ENCODE measurements around the gene KLHL12. TPM values are rescaled to one million over a fixed set of nuclear protein-coding genes. Genes with fewer than 3 reads are reported as not detected.

The KLHL12 gene
- total RNA-seq, 1 donor from 2014 or later = 22.1 TPM

GRCh38 chr1:202888531-202889360 is 38.3 kb downstream of the KLHL12 start, which contains the start of gene RABIF:
TSS of gene RABIF (minus strand) at chr1:202889149. CDS start at chr1:202889098, 51 bp downstream.
- peak; percentile 51 for DNase-seq (ENCODE audit: extremely low read depth, low read depth, low spot score)

GRCh38 chr1:202888221-202888530 is 38.9 kb downstream of the KLHL12 start:
- DNase-seq (ENCODE audit: extremely low read depth, low read depth, low spot score) = peak; percentile 4

DNA sequence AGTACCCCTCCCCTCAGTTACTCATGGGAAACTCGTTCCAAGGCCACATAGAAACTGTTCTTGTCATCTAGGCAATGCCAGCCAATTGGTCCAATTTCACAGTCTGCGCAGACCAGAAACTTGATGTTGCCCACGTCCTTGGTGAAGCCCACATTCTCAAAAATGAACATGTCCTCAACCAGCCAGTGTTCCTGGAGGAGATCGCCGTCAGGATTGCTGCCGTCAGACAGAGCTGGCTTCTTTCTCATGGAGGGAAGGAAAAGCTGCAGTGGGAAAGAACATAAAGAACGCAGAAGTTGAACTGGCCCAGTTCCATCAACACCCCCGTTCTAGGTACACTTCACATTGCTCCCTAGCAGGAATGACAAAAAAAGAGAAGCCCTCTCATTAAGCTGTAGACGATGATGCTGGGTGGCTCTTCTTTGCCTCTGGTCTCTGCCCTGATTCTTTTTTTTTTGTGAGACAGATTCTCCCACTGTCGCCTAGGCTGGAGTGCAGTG is 46.0 kb downstream of the KLHL12 start:
- no peak for DNase-seq (ENCODE audit: extremely low read depth, low read depth, low spot score)

DNA sequence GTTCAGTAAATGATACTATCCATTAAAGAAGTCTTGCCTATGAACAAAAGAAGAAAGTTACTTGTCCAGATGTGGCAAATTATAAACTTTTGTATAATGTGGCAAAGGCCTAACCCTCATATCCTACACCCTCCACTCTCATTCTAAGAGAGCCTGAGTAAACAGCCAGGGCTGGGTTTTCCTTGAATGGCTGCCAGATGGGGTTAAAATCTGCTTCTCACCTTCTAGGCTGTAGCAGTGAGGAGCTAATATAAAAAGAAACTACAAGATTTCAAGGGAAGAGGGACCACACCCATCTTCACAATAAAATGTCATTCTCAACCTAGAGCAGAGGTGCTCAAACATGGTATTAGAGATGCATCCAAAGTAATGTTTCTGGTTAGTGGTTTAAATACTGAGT is 47.0 kb downstream of the KLHL12 start:
- DNase-seq (ENCODE audit: extremely low read depth, low read depth, low spot score) = no peak

- no peak for DNase-seq (ENCODE audit: extremely low read depth, low read depth, low spot score)
Measured at GRCh38 chr1:202879128-202879527, 47.9 kb downstream of the KLHL12 start.

DNA sequence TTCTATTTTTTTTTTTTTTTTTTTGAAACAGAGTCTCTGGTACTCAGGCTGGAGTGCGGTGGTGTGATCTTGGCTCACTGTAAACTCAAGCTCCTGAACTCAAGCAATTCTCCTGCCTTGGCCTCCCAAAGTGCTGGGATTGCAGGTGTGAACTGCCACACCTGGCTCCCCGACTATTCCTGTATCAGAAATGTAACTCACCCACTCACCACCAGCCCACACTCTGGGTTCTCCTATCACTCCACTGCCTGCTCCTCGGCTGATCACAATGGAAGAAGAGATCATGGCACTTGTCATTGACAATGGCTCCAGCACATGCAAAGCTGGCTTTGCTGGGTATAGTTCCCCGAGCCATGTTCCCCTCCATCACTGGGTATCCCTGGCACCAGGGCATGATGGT is 54.0 kb downstream of the KLHL12 start:
- no peak for DNase-seq (ENCODE audit: extremely low read depth, low read depth, low spot score)

DNA sequence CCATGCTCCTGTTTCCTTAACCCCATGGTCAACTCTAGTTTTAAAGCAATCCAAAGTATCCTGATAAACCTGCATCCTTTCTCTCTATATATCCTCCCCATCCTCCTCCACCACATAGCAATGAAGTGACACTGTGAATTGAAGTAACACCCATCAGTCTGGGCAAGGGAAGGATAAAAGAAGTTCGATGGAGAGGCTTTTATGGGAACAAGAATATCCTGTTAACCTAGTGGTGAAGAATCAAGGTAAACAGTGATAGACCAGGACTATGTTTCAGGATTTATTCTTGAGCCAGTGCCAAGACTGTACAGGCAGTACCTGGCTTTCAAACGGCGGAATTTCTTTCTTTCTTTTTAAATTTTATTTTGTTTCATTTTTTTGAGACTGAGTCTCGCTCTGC is 55.7 kb downstream of the KLHL12 start:
- no peak for DNase-seq (ENCODE audit: extremely low read depth, low read depth, low spot score)

DNA sequence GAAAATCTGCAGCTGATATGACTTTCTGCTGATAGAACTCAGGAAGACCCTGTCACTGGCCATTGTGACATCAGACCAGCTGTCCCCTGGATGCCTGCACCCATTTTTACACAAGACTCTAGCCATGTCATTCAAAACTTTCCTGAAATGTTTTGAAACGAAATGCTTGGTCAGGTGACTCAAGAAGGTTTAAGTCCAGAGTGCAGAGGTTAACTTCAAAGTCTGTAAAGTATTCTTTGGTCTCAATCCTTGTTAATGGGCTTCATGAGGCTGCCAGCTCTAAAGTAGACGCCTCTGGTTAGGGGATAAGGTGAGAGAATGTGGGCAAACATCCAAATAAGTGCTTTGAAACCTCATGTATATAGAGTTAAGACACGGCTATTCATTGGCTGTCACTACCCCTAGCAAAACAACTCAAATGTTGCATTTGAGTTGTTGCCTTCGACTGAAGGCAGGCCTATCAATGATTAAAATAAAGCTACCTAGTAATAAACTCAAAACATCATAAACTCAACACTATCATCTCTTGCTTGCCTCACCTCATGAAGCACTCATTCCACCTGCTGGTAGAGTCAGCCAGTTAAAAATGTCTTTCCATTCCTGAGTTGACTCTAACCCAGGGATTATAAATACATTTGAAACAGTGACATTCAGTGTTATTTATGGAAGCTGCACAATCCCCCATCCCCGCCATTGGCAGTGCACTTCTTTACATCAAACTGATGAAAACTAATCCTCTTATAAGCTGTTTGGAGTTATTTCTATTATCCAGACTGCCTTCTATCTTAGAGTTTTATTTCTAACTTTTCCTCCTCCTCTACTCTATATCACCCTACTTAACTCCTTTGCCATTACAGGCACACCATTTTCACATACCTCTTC is 64.1 kb downstream of the KLHL12 start:
- DNase-seq (ENCODE audit: extremely low read depth, low read depth, low spot score) = no peak

DNA sequence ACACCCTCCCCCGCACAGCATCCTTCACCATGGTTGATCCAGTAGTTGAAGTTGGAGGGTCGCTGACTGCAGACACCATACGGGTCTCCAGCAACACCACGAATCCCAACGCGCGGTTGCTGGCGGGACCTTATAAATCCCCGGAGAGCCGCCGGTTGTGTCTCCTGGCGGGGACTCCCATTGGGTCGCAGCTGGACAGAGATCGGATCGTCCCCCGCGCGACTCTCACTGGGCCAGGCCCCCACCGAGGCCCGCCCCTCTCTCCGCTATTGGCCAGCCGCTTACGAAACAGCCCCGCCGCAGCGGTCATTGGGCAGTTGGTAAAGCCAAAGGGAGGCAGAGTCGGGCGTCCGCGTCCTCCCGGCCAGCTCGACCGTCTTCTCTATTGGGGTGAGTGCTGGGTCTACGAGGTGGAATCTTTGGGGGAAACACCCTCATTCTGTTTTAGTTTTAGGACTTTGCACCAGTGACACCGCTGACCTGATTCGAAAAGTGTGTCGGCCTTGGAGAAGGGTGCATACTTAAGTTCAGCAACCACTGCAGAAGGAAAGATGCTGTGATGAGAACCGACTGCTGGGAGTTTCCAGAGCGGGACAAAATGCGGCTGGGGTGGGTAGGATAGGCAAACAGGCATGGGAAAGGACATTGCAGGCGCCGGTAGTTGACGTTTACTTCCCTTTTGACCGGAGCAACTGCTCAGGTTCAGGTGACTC is 65.5 kb downstream of the KLHL12 start:
- peak; percentile 29 for DNase-seq (ENCODE audit: extremely low read depth, low read depth, low spot score)

DNA sequence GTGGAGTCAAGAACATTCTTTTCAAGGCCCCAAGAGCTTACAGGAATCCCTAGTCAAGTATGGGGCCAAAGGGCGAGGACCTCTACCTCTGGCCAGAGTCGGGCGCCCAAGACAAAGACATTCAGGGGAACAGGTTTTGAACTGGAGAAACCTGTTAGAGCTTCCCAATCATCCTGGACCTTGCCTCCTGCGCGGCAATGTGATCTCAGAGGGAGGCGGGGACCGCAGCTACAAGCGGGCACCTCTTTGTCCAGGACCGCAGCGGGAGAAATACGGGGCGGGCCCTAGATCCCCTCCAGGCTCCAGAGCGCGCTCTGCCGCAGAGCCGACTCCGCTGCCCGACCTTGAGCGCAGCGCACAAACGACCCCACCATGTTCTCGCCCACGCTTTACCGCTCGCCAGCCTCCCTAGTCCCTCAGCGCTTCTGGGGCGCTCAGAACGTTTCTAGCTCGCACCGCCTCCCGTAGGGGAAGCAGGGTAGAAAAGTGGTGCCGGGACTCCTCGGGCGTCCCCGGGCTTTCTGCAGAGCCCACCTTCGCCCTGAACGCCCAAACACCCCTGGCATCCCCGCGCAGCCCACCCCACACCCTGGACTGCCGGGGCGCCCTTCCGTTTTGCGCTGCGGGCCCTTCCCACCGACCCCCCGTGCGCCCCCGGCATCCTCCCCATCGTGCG is 66.2 kb downstream of the KLHL12 start:
- no peak for DNase-seq (ENCODE audit: extremely low read depth, low read depth, low spot score)

DNA sequence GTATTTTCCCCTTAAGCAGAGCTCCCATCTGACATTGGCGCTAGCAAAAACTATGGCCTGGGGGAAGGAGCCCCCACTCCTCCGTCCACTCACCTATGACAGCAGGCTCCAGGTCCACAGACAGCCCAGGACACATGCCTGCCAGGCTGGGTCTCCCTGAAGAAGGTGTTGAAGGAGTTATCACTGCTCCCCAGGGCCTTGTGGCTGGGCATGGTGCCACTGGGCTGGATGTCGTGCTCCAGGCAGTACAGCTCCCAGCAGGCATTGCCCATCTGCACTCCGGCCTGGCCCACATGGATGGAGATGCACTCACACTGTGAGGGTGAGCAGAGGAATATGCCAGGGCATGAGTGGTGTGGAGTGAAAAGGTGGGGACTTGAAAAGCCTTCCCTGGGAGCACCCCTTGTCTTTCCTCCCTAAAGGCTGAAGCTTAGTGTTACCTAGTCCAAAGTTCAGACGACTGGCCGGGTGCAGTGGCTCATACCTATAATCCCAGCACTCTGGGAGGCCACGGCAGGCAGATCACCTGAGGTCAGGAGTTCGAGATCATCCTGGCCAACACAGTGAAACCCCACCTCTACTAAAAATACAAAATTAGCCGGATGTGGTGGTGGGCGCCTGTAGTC is 68.1 kb downstream of the KLHL12 start:
- DNase-seq (ENCODE audit: extremely low read depth, low read depth, low spot score) = no peak

- no peak for DNase-seq (ENCODE audit: extremely low read depth, low read depth, low spot score)
Measured at GRCh38 chr1:202858331-202858730, 68.7 kb downstream of the KLHL12 start.

GRCh38 chr1:202857136-202857610 is 69.9 kb downstream of the KLHL12 start:
- DNase-seq (ENCODE audit: extremely low read depth, low read depth, low spot score) = no peak

GRCh38 chr1:202856014-202856413 is 71.0 kb downstream of the KLHL12 start:
- DNase-seq (ENCODE audit: extremely low read depth, low read depth, low spot score) = no peak

DNA sequence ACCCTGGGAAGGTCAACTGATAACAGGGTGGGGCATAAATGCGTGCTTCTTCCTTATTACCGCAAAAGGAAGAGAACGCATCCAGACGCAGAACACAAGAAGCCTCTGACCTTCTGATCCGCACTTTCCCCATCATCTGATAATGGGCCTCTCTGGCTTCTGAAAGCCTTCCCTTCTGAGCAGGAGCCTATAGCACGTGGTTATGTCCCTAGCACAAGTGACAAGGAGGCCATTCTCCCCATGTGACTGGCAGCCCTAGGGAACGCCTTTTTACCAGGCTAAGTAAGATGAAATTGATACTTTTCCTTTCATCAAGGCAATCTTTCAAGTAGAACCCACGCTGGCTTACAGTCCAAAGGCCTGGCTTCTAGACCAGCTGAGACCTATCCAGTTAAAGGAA is 72.2 kb downstream of the KLHL12 start:
- no peak for DNase-seq (ENCODE audit: extremely low read depth, low read depth, low spot score)

GRCh38 chr1:202852163-202852904 is 74.7 kb downstream of the KLHL12 start:
- peak; percentile 31 for DNase-seq (ENCODE audit: extremely low read depth, low read depth, low spot score)

- DNase-seq (ENCODE audit: extremely low read depth, low read depth, low spot score) = no peak
Measured at GRCh38 chr1:202850593-202851362, 76.3 kb downstream of the KLHL12 start.

DNA sequence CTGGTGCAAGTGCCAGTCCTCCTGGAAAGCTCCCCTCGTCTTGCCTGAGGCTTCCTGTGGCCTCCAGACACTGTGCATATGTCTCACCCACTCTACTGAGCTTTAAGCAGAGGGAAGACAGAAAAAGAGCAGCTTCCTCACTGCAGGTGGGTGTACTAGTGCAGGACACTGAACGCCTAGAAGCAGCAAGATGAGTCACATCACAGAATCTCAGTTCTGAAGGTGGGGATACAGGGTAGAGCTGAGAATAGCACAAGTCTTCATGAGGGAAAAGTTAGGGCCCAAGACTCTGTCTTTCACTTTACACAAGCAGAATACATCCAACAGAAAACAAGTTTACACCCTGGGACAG is 78.9 kb downstream of the KLHL12 start:
- DNase-seq (ENCODE audit: extremely low read depth, low read depth, low spot score) = no peak

DNA sequence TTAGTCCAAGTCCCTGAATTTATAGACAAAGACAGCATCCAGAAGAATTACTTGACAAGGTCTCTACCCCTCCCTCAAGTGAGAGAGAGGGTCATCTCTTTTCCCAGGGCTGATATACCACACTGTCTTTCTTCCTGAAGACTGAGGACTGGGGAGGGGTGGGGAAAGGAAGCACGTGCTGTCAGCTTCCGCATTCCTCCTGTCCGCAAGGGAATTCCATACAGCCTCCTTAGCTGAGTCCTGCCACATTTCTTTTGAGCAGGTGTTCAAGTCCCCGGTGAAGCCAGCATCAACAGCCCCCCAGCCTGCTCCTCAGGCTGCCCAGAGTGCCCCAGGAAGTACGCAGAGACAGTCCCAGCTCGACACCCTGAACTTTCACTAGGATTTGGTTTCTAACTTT is 82.1 kb downstream of the KLHL12 start:
- no peak for DNase-seq (ENCODE audit: extremely low read depth, low read depth, low spot score)
